Choroid plexus epithelial cell (primary cell): Measurements from ENCODE around the gene MICU2.

ENCODE experiments used
- DNase-seq: peaks from one replicate; pipeline ENCODE4 v3.0.0-alpha.2; 2010; ENCODE audit warnings: low read depth
- H3K4me3 ChIP-seq: 2 replicates; pipeline ENCODE4 v1.5.1; 2011; ENCODE audit warnings: low read depth, mild to moderate bottlenecking, control low read depth, low read length, moderate library complexity
- TF ChIP-seq, protein P1 (sequence below): conservative IDR thresholded peaks from 2 replicates; pipeline ENCODE4 v1.5.1; 2011; ENCODE audit warnings: low read depth, mild to moderate bottlenecking, control low read depth, inconsistent platforms, low read length, moderate library complexity

The MICU2 gene

DNA sequence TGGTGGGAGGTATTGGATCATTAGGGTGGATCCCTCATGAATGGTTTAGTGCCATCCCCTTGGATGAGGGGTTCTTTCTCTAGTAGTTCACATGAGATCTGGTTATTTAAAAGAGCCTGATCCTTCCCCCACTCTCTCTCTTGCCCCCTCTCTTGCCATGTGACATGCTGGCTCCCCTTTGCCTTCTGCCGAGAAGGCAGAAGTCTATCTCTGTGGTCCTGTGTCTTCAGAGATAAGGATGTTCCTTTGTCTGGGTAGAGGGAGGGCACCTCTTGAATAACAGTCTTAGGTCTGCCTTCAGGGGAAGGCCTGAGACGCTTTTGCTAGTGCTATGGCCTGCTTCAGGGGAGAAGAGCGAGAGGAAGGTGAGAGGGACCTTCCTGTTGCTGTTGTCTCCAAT lies 142.8 kb downstream of the MICU2 start:
- TF ChIP-seq, protein P1, sequence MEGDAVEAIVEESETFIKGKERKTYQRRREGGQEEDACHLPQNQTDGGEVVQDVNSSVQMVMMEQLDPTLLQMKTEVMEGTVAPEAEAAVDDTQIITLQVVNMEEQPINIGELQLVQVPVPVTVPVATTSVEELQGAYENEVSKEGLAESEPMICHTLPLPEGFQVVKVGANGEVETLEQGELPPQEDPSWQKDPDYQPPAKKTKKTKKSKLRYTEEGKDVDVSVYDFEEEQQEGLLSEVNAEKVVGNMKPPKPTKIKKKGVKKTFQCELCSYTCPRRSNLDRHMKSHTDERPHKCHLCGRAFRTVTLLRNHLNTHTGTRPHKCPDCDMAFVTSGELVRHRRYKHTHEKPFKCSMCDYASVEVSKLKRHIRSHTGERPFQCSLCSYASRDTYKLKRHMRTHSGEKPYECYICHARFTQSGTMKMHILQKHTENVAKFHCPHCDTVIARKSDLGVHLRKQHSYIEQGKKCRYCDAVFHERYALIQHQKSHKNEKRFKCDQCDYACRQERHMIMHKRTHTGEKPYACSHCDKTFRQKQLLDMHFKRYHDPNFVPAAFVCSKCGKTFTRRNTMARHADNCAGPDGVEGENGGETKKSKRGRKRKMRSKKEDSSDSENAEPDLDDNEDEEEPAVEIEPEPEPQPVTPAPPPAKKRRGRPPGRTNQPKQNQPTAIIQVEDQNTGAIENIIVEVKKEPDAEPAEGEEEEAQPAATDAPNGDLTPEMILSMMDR: no peak

DNA sequence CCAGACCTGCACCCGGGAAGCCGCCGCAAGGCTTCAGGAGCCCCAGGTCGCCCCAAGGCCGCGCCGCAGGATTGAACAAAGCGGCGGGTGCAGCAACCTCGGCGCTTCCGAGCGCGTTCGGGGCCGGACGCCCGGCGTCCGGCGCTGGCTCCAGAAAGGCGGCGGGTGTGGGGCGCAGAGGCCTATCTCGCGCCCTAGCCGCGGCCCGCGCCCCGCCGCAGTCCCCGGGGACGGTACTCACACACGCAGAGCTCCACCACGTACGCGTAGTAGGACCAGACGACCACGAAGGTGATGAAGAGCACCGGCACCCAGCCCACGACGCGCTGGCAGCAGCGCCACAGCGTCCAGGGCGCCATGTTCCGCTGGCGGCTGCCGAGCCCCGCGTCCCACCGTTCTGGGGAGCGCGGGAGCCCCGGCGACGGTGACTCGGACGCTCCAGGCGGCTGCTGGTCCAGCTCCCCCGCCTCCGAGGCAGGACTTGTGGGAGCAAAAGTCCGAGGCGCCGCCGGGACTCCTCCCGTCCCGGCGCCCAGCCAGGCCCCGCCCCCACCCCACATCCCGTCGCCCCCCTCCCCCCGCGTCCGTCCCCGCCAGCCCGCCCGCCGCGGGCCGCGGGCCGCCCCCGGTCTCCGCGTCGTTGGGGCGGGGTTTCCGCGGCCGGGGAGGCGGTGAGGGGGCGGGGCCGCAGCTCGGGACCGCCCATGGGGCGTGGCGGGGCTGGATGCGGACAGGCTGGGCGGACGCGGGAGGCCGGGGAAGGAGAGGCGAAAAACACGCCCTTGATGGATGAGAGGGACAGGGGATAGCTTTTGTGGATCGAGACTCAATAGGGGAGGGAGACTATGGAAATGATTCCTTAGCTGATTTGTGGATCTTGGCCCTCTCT lies 144.9 kb downstream of the MICU2 start, which contains the start of gene ZDHHC20:
Gene ZDHHC20 (minus strand): TSS at position 491 of the 889 bp plus-strand sequence. CDS start 132 bp downstream, at position 359.
- peak; percentile 87 for DNase-seq
- TF ChIP-seq, protein P1: no peak
- peak within 1 kb of the TSS; percentile 94 for H3K4me3 ChIP-seq

More for the DNA sequence above, 142.8 kb downstream of the MICU2 start:
- DNase-seq: no peak
- H3K4me3 ChIP-seq: no peak overlapping the region

DNA sequence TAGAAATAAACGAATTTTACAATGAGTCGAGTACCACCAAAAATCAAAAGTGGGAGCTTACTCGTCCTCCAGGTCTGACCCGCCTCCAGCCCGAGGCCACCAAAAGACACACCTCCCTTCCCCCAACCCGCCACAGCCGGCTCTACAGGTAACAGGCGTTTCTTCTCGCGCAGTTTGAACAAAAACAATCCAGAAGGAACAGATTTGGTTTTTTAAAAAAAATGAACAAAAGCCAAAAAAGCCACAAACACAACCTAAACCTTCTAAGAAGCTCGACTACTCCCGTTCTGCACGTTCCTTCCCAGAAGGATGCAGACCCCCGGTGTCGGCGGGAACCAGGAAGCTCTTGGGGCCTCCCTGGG lies 145.5 kb downstream of the MICU2 start:
- peak overlapping the region; percentile 94 for H3K4me3 ChIP-seq
- peak; percentile 13 for DNase-seq
- TF ChIP-seq, protein P1: no peak

DNA sequence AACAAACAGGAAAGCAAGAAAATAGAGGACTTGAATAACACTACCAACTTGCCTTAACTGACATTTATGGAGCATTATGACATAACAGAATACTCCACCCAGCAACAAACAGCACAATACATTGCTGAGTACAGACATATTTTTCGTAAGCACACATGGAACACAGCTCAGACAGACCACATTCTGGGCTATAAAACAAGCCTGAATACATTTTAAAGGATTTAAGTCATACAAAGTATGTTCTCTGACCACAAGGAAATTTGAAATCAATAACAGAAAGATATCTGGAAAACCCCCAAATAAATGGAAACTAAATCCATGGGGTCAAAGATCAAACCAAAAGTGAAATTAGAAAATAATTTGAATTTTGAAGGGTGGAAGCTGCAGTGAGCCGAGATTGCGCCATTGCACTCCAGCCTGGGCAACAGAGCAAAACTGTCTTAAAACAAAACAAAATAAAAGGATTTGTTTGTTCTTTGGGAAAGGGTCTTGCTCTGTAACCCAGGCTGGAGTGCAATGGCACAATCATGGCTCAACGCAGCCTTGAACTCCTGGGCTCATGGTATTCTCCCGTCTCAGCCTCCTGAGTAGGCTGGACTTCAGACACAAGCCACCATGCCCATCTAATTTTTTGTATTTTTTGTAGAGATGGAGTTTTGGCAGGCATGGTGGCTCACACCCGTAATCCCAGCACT lies 150.4 kb downstream of the MICU2 start:
- peak; percentile 58 for DNase-seq
- H3K4me3 ChIP-seq: no peak overlapping the region
- TF ChIP-seq, protein P1: no peak

DNA sequence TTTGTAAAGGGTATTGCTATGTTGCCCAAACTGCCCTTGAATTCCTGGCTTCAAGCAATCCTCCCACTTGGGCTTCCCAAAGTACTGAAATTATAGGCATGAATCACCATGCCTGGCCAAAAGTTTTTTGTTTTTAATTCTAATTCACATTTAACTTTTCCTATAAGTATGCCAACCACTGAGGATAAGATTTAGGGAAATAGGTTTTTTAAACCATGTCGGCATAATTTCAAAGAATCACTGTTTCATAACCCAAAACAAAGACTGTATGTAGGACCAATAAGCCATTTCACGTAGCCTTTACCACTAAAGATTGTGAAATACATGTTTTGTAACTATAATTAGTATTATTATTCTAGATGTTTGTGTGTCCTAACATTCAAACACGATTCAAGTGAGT lies 153.0 kb downstream of the MICU2 start:
- no peak for DNase-seq
- TF ChIP-seq, protein P1: no peak
- no peak overlapping the region for H3K4me3 ChIP-seq

DNA sequence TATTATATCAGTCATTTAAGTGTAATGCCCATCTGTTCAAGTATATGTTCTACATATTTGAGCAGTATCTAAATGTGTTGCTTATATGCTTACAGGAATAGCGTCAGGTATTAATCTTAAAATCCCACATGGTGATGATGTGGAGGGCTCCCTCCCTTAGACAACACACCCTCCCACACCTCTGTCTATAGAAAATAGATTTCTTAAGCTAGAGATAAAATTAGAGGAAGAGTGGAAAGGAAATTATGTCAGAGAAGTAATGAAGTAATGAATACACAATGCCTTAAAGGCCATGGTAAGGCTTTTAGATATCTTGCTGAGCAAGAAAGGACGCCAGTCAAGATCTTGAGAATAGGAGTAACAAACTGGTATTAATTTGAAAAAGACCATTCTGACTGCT lies 157.3 kb downstream of the MICU2 start:
- TF ChIP-seq, protein P1: no peak
- H3K4me3 ChIP-seq: no peak overlapping the region
- DNase-seq: no peak
